Measurements from ENCODE around the gene MPG. TPM values are rescaled to one million over a fixed set of nuclear protein-coding genes. Genes with fewer than 3 reads are reported as not detected.
"Not testable (repeated sequence)": the region's sequence is repeated elsewhere in the genome, so short reads cannot be mapped to it uniquely, and the experiment has no call there.

Gene MPG
- total RNA-seq, 1 donor from 2014 or later = 42.5 TPM

DNA sequence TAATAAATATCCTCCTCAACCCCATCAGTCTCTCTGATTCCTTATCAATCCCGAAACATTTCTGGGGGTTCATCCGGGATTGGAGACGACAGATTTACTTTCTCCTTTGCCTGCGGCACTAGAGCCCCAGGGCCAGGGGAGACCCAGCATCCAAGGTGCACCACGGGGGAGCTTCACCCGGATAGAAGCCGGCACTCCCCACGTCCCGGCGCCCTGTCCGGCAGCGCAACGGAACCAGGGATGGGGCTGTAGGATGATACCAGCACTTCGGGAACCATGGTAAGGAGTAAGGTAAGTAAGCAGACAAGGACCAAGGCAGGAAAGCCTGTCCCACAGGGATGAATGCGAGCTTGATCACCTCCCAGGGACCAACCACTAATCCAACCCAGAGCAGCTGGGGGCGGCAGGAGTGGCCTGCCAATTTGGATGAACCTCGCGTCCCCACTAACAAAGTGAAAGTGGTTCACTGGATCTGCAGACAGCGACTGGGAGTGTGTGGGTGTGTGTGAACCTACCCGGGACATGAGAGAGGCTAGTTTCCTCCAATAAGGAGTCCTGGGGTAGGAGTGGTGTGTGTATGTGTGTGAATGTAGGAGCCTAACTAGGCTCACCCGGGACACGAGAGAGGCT lies 36.5 kb upstream of the MPG start:
- DNase-seq (no peak), ATAC-seq (no peak)
- Histone ChIP-seq H3K9me3 (no peaks in the 10 kb centered on the region), H3K36me3 (peaks cover 15% of the 10 kb centered on the region), H3K27me3 (no peaks in the 10 kb centered on the region), H3K4me3 (no peak overlapping the region), H3K27ac (no peak overlapping the region), H3K4me1 (peaks cover 10% of the 10 kb centered on the region)
- intact Hi-C loops (cut with DNase I) = no loop called here
- TF ChIP-seq, protein P1, sequence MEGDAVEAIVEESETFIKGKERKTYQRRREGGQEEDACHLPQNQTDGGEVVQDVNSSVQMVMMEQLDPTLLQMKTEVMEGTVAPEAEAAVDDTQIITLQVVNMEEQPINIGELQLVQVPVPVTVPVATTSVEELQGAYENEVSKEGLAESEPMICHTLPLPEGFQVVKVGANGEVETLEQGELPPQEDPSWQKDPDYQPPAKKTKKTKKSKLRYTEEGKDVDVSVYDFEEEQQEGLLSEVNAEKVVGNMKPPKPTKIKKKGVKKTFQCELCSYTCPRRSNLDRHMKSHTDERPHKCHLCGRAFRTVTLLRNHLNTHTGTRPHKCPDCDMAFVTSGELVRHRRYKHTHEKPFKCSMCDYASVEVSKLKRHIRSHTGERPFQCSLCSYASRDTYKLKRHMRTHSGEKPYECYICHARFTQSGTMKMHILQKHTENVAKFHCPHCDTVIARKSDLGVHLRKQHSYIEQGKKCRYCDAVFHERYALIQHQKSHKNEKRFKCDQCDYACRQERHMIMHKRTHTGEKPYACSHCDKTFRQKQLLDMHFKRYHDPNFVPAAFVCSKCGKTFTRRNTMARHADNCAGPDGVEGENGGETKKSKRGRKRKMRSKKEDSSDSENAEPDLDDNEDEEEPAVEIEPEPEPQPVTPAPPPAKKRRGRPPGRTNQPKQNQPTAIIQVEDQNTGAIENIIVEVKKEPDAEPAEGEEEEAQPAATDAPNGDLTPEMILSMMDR (IDR thresholded peaks at IDR 0.05) = no peak

DNA sequence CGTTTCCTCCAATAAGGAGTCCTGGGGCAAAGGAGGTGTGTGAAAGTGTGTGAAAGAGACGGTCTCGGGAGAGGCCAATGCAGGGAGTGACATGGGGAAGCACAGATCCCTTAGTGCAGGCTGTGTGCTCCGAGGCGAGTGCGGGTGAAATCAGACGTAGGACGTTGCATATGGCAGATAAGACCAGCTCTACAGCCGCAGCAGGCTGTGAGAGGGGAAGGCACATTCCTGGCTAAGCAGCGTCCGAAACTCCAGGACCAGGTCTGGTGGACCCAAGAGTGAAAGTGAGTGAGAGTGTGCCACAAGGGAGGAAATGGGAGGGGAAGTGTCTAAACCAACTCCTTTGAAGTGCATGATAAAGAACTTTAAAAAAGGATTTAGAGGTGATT lies 36.0 kb upstream of the MPG start:
- no peak overlapping the region for H3K27ac ChIP-seq
- H3K4me1 ChIP-seq = peaks cover 10% of the 10 kb centered on the region
- H3K36me3 ChIP-seq = peaks cover 20% of the 10 kb centered on the region
- DNase-seq (no peak), ATAC-seq (no peak)
- intact Hi-C loops (cut with DNase I) = no loop called here
- no peaks in the 10 kb centered on the region for H3K27me3 ChIP-seq
- H3K4me3 ChIP-seq = no peak overlapping the region
- no peaks in the 10 kb centered on the region for H3K9me3 ChIP-seq
- TF ChIP-seq, protein P1 (IDR thresholded peaks at IDR 0.05) = no peak

DNA sequence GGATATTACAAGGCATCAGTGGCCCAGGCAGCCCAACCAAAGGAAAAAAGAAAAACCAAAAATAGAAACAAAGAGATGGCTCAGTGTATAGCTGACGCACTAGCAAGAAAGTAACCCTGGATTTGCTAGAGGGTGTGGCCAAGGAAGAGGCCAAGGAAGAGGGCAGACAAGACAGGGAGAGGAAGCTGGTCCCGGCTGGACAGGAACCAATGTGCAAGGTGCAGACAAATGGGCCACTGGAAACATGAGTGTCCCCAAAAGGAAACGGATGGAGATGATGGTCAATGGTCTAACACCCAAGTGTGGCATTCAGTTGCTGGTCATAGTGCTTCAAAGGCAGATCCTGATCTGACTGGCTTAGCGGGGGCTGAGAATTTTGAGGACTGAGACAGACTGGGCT lies 35.3 kb upstream of the MPG start:
- no peaks in the 10 kb centered on the region for H3K9me3 ChIP-seq
- no peak for DNase-seq
- H3K4me3 ChIP-seq = no peak overlapping the region
- H3K4me1 ChIP-seq = peaks cover 10% of the 10 kb centered on the region
- no peak overlapping the region for H3K27ac ChIP-seq
- intact Hi-C loops (cut with DNase I) = no loop called here
- ATAC-seq = no peak
- H3K36me3 ChIP-seq = peaks cover 24% of the 10 kb centered on the region
- TF ChIP-seq, protein P1 (IDR thresholded peaks at IDR 0.05) = no peak
- H3K27me3 ChIP-seq = no peaks in the 10 kb centered on the region

DNA sequence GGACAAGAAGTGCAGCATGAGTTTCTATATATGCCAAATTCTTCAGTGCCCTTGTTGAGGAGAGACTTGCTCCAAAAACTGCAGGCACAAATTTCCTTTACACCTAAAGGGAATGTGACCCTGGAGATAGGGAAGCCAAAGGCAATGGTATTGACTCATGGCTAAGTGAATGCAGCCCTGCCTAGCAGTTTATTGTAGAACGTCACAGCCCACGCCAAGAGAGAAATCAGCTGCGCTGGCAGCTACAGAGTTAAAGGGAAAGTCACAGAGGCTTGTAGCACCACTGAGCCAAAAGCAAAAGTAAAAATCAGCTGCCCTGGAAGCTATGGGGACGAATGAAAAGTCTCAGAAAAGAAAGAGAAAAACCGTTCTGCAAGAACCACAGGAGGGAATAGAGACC lies 34.7 kb upstream of the MPG start:
- DNase-seq (no peak), ATAC-seq (no peak)
- peaks cover 10% of the 10 kb centered on the region for H3K4me1 ChIP-seq
- TF ChIP-seq, protein P1 (IDR thresholded peaks at IDR 0.05) = no peak
- H3K27me3 ChIP-seq = no peaks in the 10 kb centered on the region
- no peak overlapping the region for H3K4me3 ChIP-seq
- no peak overlapping the region for H3K27ac ChIP-seq
- H3K9me3 ChIP-seq = no peaks in the 10 kb centered on the region
- intact Hi-C loops (cut with DNase I) = no loop called here
- peaks cover 24% of the 10 kb centered on the region for H3K36me3 ChIP-seq

DNA sequence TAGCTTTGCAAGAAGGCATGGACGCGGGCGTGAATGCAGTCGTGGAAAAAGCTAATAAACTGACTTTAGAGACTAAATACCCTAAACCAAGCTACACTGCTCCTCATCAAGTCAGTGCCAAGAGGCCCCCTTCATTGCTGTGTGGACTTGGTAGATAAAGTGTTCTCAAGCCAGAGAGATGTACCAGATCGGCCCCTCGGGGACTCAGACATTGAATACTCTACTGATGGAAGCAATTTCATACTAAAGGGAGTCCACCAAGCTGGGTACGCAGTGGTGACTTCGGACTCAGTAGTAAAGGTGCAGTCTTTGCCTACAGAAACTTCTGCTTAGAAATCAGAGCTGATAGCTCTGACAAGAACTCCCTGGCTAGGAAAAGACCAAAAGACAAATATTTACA lies 33.4 kb upstream of the MPG start:
- H3K9me3 ChIP-seq = no peaks in the 10 kb centered on the region
- TF ChIP-seq, protein P1 (IDR thresholded peaks at IDR 0.05) = no peak
- H3K27me3 ChIP-seq = no peaks in the 10 kb centered on the region
- no peak overlapping the region for H3K27ac ChIP-seq
- H3K4me1 ChIP-seq = no peaks in the 10 kb centered on the region
- peaks cover 24% of the 10 kb centered on the region for H3K36me3 ChIP-seq
- intact Hi-C loops (cut with DNase I) = no loop called here
- DNase-seq = no peak
- no peak for ATAC-seq
- no peak overlapping the region for H3K4me3 ChIP-seq

DNA sequence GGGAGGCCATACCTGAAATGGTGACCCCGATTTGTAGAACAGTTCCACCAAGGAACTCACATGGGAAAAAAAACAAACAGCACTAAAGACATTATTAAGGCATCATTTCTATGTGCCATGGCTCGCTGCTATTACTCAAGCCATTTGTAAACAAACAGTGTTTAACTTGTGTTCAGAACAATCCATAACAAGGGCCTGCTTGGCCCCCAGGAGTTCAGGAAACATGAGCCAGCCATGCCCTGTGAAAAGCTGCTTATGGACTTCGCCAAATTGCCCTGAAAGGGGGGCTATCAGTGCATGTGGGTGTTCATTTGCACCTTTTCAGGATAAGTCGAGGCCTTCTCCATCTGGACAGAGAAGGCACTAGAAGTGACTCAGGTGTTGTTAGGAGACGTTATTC lies 32.6 kb upstream of the MPG start:
- Histone ChIP-seq H3K27ac (no peak overlapping the region), H3K4me3 (no peak overlapping the region), H3K4me1 (no peaks in the 10 kb centered on the region), H3K27me3 (no peaks in the 10 kb centered on the region), H3K36me3 (peaks cover 24% of the 10 kb centered on the region), H3K9me3 (no peaks in the 10 kb centered on the region)
- TF ChIP-seq, protein P1 (IDR thresholded peaks at IDR 0.05) = no peak
- no peak for ATAC-seq
- intact Hi-C loops (cut with DNase I) = no loop called here
- no peak for DNase-seq

DNA sequence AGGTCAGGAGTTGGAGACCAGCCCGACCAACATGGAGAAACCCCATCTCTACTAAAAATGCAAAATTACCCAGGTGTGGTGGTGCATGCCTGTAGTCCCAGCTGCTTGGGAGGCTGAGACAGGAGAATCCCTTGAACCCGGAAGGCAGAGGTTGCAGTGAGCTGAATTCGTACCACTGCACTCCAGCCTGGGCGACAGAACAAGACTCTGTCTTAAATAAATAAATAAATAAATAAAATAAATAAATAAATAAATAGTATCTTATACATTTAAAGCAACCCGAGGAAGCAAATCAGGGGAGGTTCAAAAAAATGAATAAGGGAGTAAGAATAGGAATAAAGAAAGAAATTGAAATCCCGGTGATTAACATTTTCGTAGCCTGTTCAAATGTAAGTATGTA lies 31.5 kb upstream of the MPG start:
- H3K4me1 ChIP-seq; H3K27ac ChIP-seq; intact Hi-C loops (cut with DNase I); ATAC-seq; H3K4me3 ChIP-seq; H3K9me3 ChIP-seq; H3K27me3 ChIP-seq; DNase-seq: not testable (repeated sequence)
- H3K36me3 ChIP-seq = peaks cover 24% of the 10 kb centered on the region

Data from upper lobe of right lung (tissue), 1 donor.